ENCODE measurements around the gene PPP1R10. TPM values are rescaled to one million over a fixed set of nuclear protein-coding genes. Genes with fewer than 3 reads are reported as not detected.
"Not testable (repeated sequence)": the region's sequence is repeated elsewhere in the genome, so short reads cannot be mapped to it uniquely, and the experiment has no call there.

Gene PPP1R10
- total and polyA plus RNA-seq, 2 of the 13 experiments (the other 11 are each of a cell fraction or from before 2014, with no cell fraction given) = 26.3 to 38.4 TPM

DNA sequence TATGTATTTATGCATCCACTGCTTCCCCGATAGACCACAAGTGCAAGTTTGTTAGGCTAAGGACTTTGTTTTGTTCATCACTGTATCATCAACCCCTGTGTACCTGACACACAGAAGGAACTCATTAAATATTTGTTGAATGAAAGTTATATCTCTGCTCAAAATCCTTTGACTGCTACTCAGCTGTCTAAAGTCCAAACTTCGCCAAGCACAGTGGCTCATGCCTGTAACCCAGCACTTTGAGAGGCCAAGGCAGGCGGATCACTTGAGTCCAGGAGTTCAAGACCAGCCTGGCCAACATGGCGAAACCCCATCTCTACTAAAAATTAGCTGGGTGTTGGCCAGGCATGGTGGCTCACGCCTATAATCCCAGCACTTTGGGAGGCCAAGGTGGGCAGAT lies 40.9 kb upstream of the PPP1R10 start (continued):
- TF ChIP-seq, protein P1, sequence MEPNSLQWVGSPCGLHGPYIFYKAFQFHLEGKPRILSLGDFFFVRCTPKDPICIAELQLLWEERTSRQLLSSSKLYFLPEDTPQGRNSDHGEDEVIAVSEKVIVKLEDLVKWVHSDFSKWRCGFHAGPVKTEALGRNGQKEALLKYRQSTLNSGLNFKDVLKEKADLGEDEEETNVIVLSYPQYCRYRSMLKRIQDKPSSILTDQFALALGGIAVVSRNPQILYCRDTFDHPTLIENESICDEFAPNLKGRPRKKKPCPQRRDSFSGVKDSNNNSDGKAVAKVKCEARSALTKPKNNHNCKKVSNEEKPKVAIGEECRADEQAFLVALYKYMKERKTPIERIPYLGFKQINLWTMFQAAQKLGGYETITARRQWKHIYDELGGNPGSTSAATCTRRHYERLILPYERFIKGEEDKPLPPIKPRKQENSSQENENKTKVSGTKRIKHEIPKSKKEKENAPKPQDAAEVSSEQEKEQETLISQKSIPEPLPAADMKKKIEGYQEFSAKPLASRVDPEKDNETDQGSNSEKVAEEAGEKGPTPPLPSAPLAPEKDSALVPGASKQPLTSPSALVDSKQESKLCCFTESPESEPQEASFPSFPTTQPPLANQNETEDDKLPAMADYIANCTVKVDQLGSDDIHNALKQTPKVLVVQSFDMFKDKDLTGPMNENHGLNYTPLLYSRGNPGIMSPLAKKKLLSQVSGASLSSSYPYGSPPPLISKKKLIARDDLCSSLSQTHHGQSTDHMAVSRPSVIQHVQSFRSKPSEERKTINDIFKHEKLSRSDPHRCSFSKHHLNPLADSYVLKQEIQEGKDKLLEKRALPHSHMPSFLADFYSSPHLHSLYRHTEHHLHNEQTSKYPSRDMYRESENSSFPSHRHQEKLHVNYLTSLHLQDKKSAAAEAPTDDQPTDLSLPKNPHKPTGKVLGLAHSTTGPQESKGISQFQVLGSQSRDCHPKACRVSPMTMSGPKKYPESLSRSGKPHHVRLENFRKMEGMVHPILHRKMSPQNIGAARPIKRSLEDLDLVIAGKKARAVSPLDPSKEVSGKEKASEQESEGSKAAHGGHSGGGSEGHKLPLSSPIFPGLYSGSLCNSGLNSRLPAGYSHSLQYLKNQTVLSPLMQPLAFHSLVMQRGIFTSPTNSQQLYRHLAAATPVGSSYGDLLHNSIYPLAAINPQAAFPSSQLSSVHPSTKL (CRISPR knock-in tag; IDR thresholded peaks at IDR 0.05) = peak; percentile 23; the same call in 1 of the 2 replicates
- TF ChIP-seq, protein P2, sequence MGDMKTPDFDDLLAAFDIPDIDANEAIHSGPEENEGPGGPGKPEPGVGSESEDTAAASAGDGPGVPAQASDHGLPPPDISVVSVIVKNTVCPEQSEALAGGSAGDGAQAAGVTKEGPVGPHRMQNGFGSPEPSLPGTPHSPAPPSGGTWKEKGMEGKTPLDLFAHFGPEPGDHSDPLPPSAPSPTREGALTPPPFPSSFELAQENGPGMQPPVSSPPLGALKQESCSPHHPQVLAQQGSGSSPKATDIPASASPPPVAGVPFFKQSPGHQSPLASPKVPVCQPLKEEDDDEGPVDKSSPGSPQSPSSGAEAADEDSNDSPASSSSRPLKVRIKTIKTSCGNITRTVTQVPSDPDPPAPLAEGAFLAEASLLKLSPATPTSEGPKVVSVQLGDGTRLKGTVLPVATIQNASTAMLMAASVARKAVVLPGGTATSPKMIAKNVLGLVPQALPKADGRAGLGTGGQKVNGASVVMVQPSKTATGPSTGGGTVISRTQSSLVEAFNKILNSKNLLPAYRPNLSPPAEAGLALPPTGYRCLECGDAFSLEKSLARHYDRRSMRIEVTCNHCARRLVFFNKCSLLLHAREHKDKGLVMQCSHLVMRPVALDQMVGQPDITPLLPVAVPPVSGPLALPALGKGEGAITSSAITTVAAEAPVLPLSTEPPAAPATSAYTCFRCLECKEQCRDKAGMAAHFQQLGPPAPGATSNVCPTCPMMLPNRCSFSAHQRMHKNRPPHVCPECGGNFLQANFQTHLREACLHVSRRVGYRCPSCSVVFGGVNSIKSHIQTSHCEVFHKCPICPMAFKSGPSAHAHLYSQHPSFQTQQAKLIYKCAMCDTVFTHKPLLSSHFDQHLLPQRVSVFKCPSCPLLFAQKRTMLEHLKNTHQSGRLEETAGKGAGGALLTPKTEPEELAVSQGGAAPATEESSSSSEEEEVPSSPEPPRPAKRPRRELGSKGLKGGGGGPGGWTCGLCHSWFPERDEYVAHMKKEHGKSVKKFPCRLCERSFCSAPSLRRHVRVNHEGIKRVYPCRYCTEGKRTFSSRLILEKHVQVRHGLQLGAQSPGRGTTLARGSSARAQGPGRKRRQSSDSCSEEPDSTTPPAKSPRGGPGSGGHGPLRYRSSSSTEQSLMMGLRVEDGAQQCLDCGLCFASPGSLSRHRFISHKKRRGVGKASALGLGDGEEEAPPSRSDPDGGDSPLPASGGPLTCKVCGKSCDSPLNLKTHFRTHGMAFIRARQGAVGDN (CRISPR knock-in tag; IDR thresholded peaks at IDR 0.05) = peak; percentile 46
- TF ChIP-seq CREM (IDR thresholded peaks at IDR 0.05) = peak; percentile 20; the same call in 1 of the 2 replicates
- TF ChIP-seq CREM (CRISPR knock-in tag; IDR thresholded peaks at IDR 0.05); SOX6 (IDR thresholded peaks at IDR 0.05): not testable (repeated sequence)
- TF ChIP-seq SOX6 (CRISPR knock-in tag; IDR thresholded peaks at IDR 0.05) = peak; percentile 49
- TF ChIP-seq, protein P3, sequence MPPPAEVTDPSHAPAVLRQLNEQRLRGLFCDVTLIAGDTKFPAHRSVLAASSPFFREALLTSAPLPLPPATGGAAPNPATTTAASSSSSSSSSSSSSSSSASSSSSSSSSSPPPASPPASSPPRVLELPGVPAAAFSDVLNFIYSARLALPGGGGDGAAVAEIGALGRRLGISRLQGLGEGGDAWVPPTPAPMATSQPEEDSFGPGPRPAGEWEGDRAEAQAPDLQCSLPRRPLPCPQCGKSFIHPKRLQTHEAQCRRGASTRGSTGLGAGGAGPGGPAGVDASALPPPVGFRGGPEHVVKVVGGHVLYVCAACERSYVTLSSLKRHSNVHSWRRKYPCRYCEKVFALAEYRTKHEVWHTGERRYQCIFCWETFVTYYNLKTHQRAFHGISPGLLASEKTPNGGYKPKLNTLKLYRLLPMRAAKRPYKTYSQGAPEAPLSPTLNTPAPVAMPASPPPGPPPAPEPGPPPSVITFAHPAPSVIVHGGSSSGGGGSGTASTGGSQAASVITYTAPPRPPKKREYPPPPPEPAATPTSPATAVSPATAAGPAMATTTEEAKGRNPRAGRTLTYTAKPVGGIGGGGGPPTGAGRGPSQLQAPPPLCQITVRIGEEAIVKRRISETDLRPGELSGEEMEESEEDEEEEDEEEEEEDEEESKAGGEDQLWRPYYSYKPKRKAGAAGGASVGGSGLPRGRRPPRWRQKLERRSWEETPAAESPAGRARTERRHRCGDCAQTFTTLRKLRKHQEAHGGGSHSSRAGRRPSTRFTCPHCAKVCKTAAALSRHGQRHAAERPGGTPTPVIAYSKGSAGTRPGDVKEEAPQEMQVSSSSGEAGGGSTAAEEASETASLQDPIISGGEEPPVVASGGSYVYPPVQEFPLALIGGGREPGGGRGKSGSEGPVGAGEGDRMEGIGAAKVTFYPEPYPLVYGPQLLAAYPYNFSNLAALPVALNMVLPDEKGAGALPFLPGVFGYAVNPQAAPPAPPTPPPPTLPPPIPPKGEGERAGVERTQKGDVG (CRISPR knock-in tag; IDR thresholded peaks at IDR 0.05; ENCODE audit: borderline replicate concordance) = peak; percentile 49; the same call in 1 of the 2 replicates
- peak; percentile 59; the same call in 1 of the 2 replicates for TF ChIP-seq ZNF644 (CRISPR knock-in tag; IDR thresholded peaks at IDR 0.05; ENCODE audit: low read depth)
- TF ChIP-seq FOXA3 (CRISPR knock-in tag; IDR thresholded peaks at IDR 0.05) = 0 out of 2 replicates have a peak, but pooled peaks have one; percentile 12
- peak; percentile 17; the same call in 1 of the 2 replicates for TF ChIP-seq MYC (CRISPR knock-in tag; IDR thresholded peaks at IDR 0.05; ENCODE audit: borderline replicate concordance)
